Kidney tubule cell (primary cell): Measurements from ENCODE around the gene PLEKHA7.

ENCODE experiments used
- DNase-seq: peaks from one replicate; pipeline ENCODE4 v3.0.0-alpha.2; 2018; ENCODE audit warnings: low spot score

PLEKHA7 gene

DNA sequence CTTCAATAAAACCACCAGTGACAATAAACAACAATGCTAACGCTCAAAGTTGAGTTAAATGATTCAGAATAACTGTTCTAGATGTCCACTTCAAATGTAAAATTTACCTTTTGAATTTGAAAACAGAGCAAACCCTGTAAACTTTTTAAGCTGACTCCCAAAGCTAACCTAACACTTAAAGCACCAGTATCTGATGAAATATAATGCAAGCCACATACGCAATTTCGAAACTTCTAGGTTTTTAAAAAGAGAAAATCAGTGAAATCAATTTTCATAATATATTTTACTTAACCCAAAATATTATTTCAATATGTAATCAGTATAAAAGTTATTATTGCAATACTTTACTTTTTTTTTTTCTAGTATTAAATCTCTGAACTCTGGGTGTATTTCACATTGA lies 71.3 kb downstream of the PLEKHA7 start:
- DNase-seq: no peak

DNA sequence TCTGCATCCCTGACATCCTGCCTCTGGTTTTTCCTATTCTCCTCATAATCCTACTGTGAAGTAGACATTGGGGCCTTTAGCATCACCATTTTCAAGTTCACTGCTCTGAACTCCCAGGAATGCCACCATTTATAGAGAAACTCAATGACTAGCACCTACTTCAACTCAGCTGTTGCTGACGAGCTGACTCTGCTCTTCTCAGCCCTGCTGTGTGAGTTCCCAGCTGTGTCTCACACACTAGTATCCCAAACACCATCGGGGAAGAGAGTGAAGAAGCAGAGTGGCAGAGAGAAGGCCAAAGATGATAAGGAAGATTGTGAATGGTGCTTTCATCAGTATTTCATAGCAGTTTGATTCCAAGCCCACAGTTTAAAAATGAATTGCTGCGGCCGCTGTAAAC lies 71.9 kb downstream of the PLEKHA7 start:
- DNase-seq: no peak

DNA sequence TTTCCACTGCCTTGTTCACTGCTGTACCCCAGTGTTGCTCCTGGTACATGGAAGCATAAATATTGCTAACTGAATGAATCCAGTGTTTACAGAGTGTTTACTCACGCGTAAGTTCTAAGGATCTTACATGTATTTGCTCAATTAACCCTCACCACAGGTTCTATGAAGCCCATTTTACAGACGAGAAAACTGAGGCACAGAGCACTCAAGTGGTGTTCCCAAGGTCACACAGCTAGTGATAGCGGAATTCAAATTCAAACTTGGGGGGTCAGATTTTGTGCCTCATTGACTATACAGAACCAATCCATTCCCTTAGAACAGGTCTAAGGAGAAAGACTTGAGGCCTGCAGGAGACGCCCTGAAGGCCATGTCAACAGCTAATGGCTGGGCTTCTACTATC lies 72.3 kb downstream of the PLEKHA7 start:
- DNase-seq: no peak

DNA sequence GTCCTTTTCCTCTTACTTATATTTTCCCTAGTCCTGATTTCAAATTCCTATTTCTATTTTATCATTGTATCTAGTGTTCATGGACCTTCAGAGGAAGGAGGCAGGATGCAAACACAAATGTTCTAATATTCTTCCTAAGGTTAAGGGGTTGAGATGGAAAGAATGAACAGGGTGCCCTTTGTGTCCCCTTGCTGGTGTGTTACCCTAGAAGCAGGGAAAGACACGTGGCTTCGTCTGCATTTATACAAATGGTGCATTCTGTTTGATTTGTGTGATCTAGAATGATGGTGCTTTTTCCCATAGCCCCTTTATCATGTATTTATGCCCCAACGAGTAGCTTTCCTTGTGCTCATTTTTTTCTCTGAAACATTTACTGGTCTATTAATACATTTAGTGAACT lies 76.2 kb downstream of the PLEKHA7 start:
- DNase-seq: no peak

DNA sequence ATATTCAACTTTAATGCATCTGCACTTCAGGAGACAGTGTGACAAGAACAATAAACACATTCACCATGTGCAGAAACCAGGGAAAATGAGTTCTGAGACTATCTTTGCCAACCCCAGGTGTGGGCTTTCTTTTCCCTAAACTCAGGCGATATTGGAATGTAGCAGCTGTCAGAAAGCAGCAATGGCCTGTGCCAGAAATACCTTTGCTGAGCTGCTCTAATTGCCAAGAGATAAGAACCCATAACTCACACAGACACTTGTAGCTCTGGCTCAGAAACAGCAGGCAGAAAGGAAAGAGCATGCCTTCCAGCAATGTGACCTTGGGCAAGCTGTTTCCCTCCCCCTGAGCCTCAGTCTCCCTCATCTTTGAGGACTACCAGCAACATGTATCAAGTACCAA lies 77.6 kb downstream of the PLEKHA7 start:
- DNase-seq: no peak

DNA sequence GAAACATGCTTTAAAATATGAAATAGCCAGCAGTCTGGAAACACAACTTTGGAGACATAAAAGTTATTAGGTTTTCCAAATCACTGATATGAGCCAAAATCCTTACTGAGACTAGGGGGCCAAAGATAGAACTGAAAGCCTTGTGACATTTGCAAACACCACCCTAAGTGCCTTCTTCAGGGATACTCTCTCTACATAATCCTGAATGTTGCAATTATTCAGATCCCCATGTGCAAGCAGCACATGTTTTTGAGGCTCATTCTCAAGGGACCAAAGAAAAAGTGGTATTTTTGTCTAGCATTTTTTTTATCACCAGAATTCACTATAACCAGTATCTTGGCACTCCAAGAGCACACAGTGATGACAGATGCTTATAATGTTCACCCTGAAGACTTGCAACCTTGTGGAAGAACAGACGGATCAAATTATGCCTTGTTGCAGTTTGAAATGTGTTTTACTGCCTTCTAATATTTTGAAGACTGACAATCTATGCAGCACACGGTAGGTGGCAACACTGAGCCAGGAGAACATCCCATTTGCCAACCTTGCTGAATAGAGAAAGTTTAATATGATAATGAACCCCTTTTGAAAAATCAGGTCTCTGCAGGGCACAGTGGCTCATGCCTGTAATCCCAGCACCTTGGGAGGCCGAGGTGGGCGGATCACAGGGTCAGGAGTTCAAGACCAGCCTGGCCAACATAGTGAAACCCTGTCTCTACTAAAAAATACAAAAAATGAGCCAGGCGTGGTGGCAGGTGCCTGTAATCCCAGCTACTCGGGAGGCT lies 78.5 kb downstream of the PLEKHA7 start:
- peak; percentile 54 for DNase-seq

DNA sequence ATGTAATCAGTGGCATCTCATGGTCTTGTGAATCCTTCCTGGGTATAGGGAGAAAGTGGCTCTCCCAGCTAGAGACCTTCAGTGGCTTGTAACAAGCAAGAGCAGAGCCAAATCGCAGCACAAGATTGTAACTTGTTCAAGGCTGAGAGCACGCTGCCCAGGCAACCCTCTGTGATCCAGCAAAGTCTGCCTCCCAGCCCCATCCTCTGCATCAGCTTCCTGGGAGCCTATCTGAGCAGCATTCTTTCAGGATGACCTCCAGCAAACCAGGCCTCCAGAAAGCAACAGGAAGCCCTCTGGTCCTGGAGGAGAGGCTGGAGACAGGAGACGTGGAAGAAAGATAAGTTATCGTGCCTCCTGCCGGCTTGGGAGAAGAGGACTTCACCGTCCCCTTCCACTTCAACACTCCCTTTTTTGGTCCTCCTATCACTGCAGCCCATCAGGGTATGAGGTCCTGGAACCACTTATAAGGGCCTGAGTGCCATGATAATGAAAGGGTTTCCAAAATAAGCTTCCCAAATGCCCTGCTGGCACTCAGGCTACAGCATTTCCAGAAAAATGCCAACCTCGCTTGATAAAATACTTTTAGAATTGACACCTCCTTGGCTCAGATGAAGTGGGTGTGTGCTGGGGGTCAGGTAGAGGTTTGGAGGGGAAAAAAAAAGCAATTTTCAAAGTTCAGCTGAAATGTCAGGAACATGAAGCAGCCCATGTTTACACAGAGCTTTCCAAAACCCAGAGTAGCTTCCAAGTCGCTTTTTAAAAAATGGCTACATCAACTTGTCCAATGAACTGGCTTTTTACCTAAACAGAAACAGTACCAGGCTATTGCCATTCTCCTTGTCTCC lies 80.2 kb downstream of the PLEKHA7 start:
- peak; percentile 77 for DNase-seq

DNA sequence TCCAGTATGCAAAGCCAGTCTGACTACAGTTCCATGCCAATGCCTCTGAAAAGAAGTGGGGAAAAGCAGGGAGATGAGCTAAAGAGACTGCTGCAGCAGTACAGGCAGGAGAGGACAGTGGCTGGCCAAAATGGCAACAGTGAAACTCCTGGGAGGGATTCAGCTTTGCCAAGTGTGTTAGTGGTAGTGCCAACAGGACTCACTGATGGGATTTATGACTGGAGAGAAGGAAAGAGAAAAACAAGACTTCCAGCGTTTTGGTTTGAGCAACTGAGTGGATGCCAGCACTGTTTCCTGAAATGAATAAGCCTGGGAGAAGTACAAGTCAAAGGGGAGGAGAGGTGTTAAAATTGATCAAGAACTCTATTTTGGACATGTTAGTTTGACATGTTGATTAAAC lies 80.9 kb downstream of the PLEKHA7 start:
- DNase-seq: no peak

DNA sequence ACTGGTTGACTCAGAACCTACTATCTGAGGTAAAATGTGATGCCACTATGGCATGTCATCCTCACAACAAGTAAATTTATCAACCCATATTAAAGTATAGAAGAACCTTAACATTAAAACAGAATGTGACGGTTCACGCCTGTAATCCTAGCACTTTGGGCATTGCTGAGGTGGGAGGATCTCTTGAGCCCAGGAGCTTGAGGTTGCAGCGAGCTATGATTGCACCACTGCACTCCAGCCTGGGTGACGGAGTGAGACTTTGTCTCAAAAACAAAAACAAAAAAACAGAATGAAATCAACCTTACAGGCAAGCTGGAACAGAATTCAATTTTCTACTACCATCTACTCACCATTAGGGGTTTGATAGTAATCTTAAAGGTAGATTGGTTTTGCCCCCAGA lies 86.2 kb downstream of the PLEKHA7 start:
- DNase-seq: no peak

DNA sequence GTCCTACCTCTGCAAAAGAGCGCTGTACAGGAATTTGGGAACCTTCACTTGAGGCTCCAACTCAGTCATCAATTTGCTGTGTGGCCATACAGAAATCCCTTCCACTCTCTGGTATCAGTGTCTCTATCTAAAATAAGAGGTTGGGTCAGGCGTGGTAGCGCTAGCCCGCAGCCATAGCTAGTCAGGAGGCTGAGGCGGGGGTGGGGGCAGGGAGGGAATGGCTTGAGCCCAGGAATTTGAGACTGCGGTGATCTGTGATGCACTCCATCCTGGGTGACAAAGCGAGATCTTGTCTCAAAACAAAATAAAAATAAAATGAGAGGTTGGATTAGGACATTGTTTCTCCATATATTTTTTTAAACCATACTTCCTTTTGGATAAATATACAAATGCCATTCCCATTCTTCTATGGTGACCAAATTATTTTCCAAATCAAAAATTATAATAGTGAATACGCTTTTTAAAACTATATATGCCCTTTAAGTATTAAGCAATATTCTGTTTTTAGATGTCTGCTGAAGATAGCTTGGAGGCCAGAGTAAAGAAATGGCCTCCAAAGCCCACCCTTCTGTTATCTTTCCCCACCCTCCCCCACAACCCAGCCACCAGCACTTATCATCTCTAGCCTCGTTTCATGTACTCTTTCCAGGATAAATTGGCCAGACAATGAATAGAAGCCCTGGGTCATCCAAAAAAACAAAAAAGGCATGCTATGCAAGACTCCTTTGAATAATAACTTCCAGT lies 87.2 kb downstream of the PLEKHA7 start:
- no peak for DNase-seq

DNA sequence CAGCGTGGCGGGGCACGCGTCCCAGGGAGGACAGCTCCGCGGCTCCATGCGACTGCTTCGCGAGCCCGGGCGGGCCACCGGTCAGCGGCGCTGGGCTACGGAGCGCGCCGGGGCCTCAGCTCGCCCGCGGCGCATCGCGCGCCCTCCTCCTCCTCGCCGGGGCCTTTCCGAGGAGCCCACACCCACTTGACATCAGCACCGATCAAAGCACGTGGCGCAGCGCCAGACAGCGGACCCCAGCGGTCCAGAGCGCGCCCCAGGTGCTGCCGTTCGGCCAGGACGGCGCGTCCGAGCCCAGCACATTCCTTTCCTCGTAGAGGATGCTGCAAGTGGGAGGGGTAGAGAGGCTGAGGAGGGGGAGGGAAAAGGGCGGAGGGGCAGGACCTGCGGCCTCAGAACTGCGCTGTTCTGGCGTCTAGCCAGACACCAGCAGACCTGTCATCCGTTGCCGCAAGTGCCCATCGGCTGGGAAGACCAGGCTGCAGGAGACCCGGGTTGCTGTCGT lies 88.6 kb downstream of the PLEKHA7 start:
- DNase-seq: peak; percentile 82

DNA sequence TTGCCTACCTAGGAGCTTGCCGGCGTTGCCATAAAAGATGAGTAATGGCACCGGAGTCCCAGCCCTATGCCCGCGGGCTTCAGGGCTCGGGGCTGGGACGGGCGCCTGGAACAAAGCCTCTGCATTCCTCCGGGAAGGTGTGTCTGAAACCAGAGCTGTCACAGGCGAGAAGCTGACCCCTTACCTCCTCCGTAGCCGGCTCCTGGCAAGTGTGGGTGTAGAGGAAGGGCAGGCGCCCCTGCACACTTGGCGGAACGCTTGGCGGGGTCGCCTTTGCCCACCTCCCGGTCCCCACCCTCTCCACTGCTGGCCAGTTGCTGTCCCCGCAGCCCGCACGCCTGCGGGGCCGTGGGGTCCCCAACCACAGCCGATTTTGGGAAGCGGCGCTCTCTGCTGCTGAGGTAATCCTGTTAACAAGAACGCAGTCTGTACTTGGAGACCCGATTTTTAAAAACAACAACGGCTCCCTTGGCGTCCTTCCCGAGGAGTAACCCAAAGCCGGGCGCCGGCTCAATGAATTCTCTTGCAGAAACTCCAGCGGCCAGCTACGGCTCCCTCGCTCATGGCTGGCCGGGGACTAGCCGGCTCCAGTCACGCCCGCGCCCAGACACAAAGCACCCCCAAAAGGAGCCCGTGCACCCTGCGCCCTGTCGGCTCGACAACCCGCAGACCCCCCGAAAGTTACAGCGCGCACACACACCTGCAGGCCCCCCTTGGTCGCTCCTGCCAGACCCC lies 89.2 kb downstream of the PLEKHA7 start:
- DNase-seq: peak; percentile 95

DNA sequence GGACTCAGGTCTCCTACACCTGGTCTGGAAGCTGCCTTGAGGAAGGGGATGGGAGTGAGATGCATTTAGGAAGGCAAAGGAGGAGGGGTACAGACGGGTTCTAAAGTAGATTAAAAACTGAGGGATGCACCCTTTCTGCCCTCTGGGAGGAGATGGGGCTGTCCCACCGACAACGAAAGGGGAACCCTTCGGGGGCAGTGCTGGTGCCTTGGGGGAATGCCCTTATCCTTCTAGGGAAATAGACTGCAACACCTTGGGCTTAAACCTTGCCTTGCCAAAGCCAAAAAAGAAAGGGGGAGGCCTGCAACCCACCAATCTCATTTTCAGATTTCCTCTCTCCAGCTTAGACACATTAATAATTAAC lies 89.8 kb downstream of the PLEKHA7 start:
- no peak for DNase-seq

DNA sequence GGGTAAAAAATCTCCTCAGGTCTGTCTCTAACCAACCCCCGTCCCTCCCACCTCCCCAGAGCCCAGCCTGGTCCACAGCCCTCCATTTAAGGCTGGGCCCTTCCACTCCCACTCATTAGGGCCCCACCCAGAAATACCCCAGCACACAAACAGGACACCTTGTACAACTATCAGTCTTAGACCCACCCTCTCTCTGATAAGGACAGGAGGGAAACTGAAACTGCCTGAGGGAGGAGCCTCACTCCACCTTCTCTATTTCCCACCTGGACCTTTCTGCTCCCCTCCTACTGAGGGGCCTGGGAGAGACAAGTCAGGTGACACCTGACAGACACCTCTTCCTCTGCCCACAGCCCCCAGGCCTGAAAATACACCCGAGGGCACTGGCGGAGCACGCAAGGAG lies 90.2 kb downstream of the PLEKHA7 start:
- no peak for DNase-seq

DNA sequence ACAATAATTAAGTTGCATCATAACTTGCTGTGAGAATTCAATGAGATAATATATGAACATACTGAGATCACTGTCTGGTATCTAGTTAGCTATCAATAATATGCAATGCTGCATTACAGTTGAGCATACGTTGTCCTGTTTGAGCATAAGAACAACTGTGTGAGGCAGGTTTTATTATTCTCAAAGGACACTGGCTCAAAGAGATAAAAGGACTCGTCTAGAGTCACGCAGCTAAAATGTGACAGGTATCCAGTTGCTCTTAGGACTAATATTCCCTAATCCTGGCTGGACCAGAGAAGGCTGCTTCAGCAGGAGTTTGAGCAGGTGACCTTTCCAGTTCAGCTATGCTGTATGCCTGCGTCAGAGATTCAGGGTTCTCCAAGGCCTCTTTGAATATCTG lies 92.5 kb downstream of the PLEKHA7 start:
- DNase-seq: no peak

DNA sequence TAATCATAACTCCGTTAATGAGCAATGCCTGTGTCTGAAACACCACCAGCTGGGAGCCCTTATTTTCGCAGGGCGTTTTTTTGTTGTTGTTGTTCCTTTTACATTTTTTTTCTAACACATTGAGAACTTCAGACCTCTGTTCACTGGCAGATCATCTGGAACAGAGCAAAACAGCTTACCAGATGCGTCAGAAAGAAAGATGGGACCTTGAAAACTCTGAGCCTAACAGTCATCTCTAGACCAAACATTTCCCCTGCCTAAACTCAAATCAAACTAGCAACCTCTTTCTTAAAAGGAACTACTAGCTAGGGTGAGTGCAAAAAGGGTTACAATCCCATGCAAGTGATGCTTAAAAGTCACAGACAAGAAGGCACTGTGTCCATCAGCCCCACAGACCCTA lies 93.2 kb downstream of the PLEKHA7 start:
- no peak for DNase-seq

DNA sequence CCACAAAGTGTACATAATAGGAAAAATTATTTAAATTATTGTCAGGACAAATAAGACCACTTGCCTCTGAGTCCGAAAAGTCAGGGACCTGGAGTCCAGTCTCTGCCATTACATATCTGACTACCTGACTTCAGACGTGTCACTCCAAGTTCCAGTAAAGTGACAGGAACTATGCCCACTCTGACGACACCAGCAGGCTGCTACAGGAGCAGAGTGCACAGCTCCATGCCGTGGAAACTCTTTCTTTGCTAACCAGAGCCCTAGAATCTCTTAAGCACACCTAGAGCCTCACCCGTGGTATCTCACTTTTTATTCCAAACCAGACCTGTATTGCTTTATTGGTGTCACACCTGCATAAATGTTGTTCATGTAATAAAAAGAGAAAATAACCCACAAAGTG lies 93.7 kb downstream of the PLEKHA7 start:
- no peak for DNase-seq

DNA sequence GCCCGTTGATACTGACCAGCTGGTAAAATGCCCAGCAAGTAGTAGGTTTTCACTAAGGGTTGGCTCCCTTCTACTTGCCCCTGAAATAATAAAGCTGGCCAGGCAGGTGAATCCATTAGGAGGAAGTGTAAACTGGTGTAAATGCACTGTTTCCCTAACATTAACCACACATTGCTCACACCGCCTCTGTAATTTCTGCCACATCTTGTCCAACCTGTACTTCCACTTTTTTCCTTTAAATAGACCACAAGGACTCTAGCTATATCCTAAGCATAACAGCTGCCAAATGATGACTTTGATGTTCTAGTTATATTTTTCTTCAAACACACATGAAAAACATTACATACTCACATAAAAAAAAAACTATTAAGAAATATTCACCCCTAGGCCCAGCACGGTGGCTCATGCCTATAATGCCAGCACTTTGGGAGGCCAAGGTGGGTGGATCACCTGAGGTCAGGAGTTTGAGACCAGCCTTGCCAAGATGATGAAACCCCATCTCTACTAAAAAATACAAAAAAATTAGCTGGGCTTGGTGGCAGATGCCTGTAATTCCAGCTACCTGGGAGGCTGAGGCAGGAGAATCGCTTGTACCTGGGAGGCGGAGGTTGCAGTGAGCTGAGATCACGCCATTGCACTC lies 95.6 kb downstream of the PLEKHA7 start:
- peak; percentile 69 for DNase-seq

DNA sequence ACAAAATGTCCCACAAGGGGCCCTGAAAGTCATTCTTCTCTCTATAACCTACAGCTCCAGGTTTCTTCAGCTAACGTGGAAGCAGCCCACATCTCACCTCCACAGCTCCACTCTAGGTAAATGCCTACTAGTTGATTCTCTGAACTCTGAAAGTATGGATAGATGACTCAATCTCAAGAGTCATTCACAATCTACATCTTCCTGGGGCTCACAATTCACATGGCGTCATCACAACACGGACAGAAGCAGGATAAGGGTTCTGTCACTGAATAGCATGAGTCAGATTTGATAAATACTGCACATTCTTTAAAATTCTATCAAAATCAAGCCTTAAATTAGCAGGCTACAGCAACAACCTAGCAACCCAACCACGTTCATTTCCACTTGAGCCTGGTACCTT lies 96.3 kb downstream of the PLEKHA7 start:
- peak; percentile 48 for DNase-seq

DNA sequence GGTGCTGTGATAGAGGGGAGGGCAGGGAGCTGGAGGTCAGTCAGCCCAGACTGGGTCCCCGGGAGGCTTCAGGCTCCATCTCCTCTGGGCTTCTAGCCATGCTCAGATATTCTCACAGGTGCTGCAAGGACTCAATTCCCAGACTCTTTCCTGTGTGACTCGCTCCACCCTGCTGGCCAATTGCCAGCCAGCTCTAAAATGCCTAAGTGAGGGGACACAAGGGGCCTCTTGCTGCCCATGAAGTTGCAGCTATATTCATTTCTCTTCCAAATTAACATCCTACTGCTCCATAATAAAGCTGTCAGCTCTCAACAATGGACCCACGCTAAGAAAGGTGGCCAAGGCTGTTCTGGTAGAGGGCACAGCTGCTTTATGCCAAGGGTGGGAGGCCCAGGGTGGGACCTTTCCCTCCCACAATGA lies 101.5 kb downstream of the PLEKHA7 start:
- peak; percentile 37 for DNase-seq

DNA sequence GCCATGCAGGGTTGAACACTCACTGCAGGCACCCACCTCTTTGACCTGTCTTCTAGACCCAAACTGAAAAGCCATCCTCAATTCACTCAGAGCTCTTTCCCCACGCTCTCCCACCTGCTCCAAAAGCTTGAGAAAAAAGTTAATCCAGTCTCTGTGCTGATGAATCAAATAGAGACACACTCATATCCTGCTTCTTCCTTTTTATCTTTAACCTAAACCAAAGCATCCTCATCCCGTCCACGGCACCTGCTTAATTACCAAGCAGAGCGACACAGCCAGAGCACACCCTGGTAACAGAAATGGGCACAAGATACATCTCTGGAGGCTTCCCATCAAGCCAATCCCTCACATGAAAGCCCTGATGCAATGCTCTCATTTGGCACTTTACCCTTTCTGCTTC lies 102.6 kb downstream of the PLEKHA7 start:
- DNase-seq: no peak
